Stimulated activated CD4-positive, alpha-beta T cell treated with anti-CD3 and anti-CD28 coated beads, Interleukin-4, amount 100 ng/mL, for 24 hours (primary cell): ENCODE data around the gene CARTPT.

ENCODE experiments used
- DNase-seq: peaks from one replicate; pipeline ENCODE4 v3.0.0-alpha.2; 2020

Gene CARTPT

GRCh38 chr5:71738662-71739361, 19.7 kb downstream of the CARTPT start:
- no peak for DNase-seq

- DNase-seq = no peak
Measured at GRCh38 chr5:71740015-71740753, 21.1 kb downstream of the CARTPT start.

- DNase-seq = no peak
Measured at GRCh38 chr5:71743155-71743554, 24.1 kb downstream of the CARTPT start.

- no peak for DNase-seq
Measured at GRCh38 chr5:71744009-71744790, 25.1 kb downstream of the CARTPT start.

GRCh38 chr5:71747182-71747581, 28.1 kb downstream of the CARTPT start:
- no peak for DNase-seq

GRCh38 chr5:71748360-71748759, 29.3 kb downstream of the CARTPT start:
- no peak for DNase-seq

- no peak for DNase-seq
Measured at GRCh38 chr5:71751422-71751821, 32.3 kb downstream of the CARTPT start.

- DNase-seq = no peak
Measured at GRCh38 chr5:71752441-71753190, 33.5 kb downstream of the CARTPT start.

GRCh38 chr5:71757590-71758543, 38.8 kb downstream of the CARTPT start:
- peak; percentile 33 for DNase-seq

GRCh38 chr5:71762826-71763225, 43.8 kb downstream of the CARTPT start:
- DNase-seq = no peak

- no peak for DNase-seq
Measured at GRCh38 chr5:71767661-71768060, 48.6 kb downstream of the CARTPT start.

- no peak for DNase-seq
Measured at GRCh38 chr5:71769287-71769686, 50.2 kb downstream of the CARTPT start.

GRCh38 chr5:71770381-71770780, 51.3 kb downstream of the CARTPT start:
- DNase-seq = no peak
